Suprapubic skin (tissue), 4 donors: ENCODE results near the gene PRRG4. TPM values are rescaled to one million over a fixed set of nuclear protein-coding genes. Genes with fewer than 3 reads are reported as not detected.
"Not testable (repeated sequence)": the region's sequence is repeated elsewhere in the genome, so short reads cannot be mapped to it uniquely, and the experiment has no call there.

Experiments used
- DNase-seq, 2 donors: peaks; one replicate each; pipeline ENCODE4 v3.0.0-alpha.2; 2019; ENCODE audit warnings: low spot score in 2 of 2
- H3K27ac ChIP-seq: fragments of 200-600 bp; sonication (generic); one replicate; pipeline ENCODE4 v1.5.1; 2019
- H3K27me3 ChIP-seq: fragments of 200-600 bp; sonication (generic); one replicate; pipeline ENCODE4 v1.5.1; 2019
- H3K36me3 ChIP-seq: fragments of 200-600 bp; sonication (generic); one replicate; pipeline ENCODE4 v1.5.1; 2019
- H3K4me1 ChIP-seq: fragments of 200-600 bp; sonication (generic); one replicate; pipeline ENCODE4 v1.5.1; 2019
- H3K4me3 ChIP-seq: fragments of 200-600 bp; sonication (generic); one replicate; pipeline ENCODE4 v1.5.1; 2019; ENCODE audit warnings: mild to moderate bottlenecking
- H3K9me3 ChIP-seq: fragments of 200-600 bp; sonication (generic); one replicate; pipeline ENCODE4 v1.5.1; 2019
- CTCF ChIP-seq, 2 donors: fragments of 200-600 bp in 1 of 2; fragments of 450-650 bp in 1 of 2; sonication (generic) in 1 of 2; IDR thresholded peaks; one replicate each; pipeline ENCODE4 v1.5.1; 2016 to 2019; ENCODE audit warnings: antibody characterized with exemption in 2 of 2, mild to moderate bottlenecking in 1 of 2, moderate library complexity in 1 of 2
- EP300 ChIP-seq: sonication (generic); formaldehyde crosslinking; IDR thresholded peaks from one replicate; pipeline ENCODE4 v1.6.1; 2017; ENCODE audit warnings: antibody characterized with exemption
- POLR2A ChIP-seq, 2 donors: fragments of 450-650 bp; IDR thresholded peaks; one replicate each; pipeline ENCODE4 v1.6.1; 2017; ENCODE audit warnings: antibody characterized with exemption in 2 of 2, mild to moderate bottlenecking in 2 of 2, moderate library complexity in 2 of 2
- POLR2AphosphoS5 ChIP-seq, 3 donors: sonication (generic); formaldehyde crosslinking; IDR thresholded peaks; one replicate each; pipeline ENCODE4 v1.6.1; 2017; ENCODE audit warnings: antibody characterized with exemption in 3 of 3
- WGBS: methylation state at CpG from one replicate; pipeline ENCODE4 v1.1.5; 2018; 5-methylcytosine and 5-hydroxymethylcytosine counted together
- total RNA-seq, 4 donors: library from RNA; depleted of rRNA; stranded (reverse); fragments of >200 nt; gene quantifications; one replicate each; pipeline ENCODE4 v1.1.0, GENCODE V29; 2016

PRRG4 gene
- total RNA-seq, 4 donors from 2014 or later = 17.5 to 36.8 (median 34.5) TPM

GRCh38 chr11:32885556-32885955, 55.8 kb downstream of the PRRG4 start:
- no peak overlapping the region for H3K27ac ChIP-seq
- no peaks in the 10 kb centered on the region for H3K9me3 ChIP-seq
- WGBS = 89% methylated on average over 9 of the region's 9 CpGs
- H3K4me1 ChIP-seq = no peaks in the 10 kb centered on the region
- DNase-seq = no peak
- no peaks in the 10 kb centered on the region for H3K27me3 ChIP-seq
- H3K4me3 ChIP-seq = no peak overlapping the region
- H3K36me3 ChIP-seq = no peaks in the 10 kb centered on the region
- TF ChIP-seq EP300 = no peak
- TF ChIP-seq POLR2AphosphoS5 (IDR thresholded peaks at IDR 0.05) = no peak
- TF ChIP-seq POLR2A (IDR thresholded peaks at IDR 0.05) = no peak
- TF ChIP-seq CTCF (IDR thresholded peaks at IDR 0.05) = no peak

- H3K36me3 ChIP-seq = no peaks in the 10 kb centered on the region
- H3K27ac ChIP-seq = no peak overlapping the region
- H3K4me3 ChIP-seq = no peak overlapping the region
- no peaks in the 10 kb centered on the region for H3K9me3 ChIP-seq
- TF ChIP-seq EP300 (no peak), POLR2A (IDR thresholded peaks at IDR 0.05) (no peak), POLR2AphosphoS5 (IDR thresholded peaks at IDR 0.05) (no peak), CTCF (IDR thresholded peaks at IDR 0.05) (no peak)
- H3K27me3 ChIP-seq = no peaks in the 10 kb centered on the region
- 90% methylated on average over 3 of the region's 3 CpGs for WGBS
- no peak for DNase-seq
- no peaks in the 10 kb centered on the region for H3K4me1 ChIP-seq
Measured at GRCh38 chr11:32886180-32886579, 56.5 kb downstream of the PRRG4 start.

GRCh38 chr11:32887707-32888383, 58.1 kb downstream of the PRRG4 start:
- not testable (repeated sequence) for H3K9me3 ChIP-seq, H3K4me1 ChIP-seq, H3K4me3 ChIP-seq, H3K27me3 ChIP-seq, DNase-seq, H3K36me3 ChIP-seq, H3K27ac ChIP-seq
- WGBS = 97% methylated on average over 17 of the region's 20 CpGs

- not testable (repeated sequence) for H3K9me3 ChIP-seq, H3K27ac ChIP-seq, H3K36me3 ChIP-seq, H3K4me3 ChIP-seq, DNase-seq, H3K4me1 ChIP-seq, H3K27me3 ChIP-seq
- WGBS = 91% methylated on average over 13 of the region's 17 CpGs
Measured at GRCh38 chr11:32888384-32888710, 58.6 kb downstream of the PRRG4 start.

GRCh38 chr11:32888805-32889204, 59.1 kb downstream of the PRRG4 start:
- Histone ChIP-seq H3K36me3 (no peaks in the 10 kb centered on the region), H3K4me1 (peaks cover 8% of the 10 kb centered on the region), H3K27me3 (no peaks in the 10 kb centered on the region), H3K27ac (no peak overlapping the region), H3K9me3 (no peaks in the 10 kb centered on the region), H3K4me3 (no peak overlapping the region)
- no peak for TF ChIP-seq CTCF (IDR thresholded peaks at IDR 0.05)
- DNase-seq = no peak

GRCh38 chr11:32890843-32891656, 61.3 kb downstream of the PRRG4 start:
- WGBS = 57% methylated on average over 11 of the region's 11 CpGs
- Histone ChIP-seq H3K27me3 (no peaks in the 10 kb centered on the region), H3K4me3 (no peak overlapping the region), H3K27ac (no peak overlapping the region), H3K36me3 (no peaks in the 10 kb centered on the region), H3K4me1 (peaks cover 22% of the 10 kb centered on the region), H3K9me3 (no peaks in the 10 kb centered on the region)
- TF ChIP-seq POLR2AphosphoS5 (IDR thresholded peaks at IDR 0.05) = no peak
- no peak for TF ChIP-seq POLR2A (IDR thresholded peaks at IDR 0.05)
- TF ChIP-seq CTCF (IDR thresholded peaks at IDR 0.05) = no peak
- no peak for TF ChIP-seq EP300
- no peak for DNase-seq
